HG03575 (cell line): ENCODE data around the gene ZNF217.
"Not testable (repeated sequence)": the region's sequence is repeated elsewhere in the genome, so short reads cannot be mapped to it uniquely, and the experiment has no call there.

Experiments
- ATAC-seq: cut with Tn5 transposase; IDR thresholded peaks from one replicate; pipeline ENCODE4 v1.9.1; 2021; ENCODE audit not compliant: unreplicated experiment, insufficient number of reproducible peaks, low FRiP score; ENCODE audit errors: extremely low read depth

ZNF217 gene

GRCh38 chr20:53623134-53623453 lies 29.5 kb upstream of the ZNF217 start:
- ATAC-seq, result no peak

GRCh38 chr20:53622247-53623133 lies 28.9 kb upstream of the ZNF217 start:
- no peak for ATAC-seq

GRCh38 chr20:53621482-53622246 lies 28.0 kb upstream of the ZNF217 start:
- ATAC-seq, result no peak

- not testable (repeated sequence) for ATAC-seq
Observed at GRCh38 chr20:53618490-53619000, 24.9 kb upstream of the ZNF217 start.

- no peak for ATAC-seq
Observed at GRCh38 chr20:53617791-53618489, 24.3 kb upstream of the ZNF217 start.

GRCh38 chr20:53616489-53616888 lies 22.9 kb upstream of the ZNF217 start:
- not testable (repeated sequence) for ATAC-seq

- no peak for ATAC-seq
Observed at GRCh38 chr20:53613748-53614147, 20.1 kb upstream of the ZNF217 start.

GRCh38 chr20:53612289-53612688 lies 18.6 kb upstream of the ZNF217 start:
- ATAC-seq, result not testable (repeated sequence)

GRCh38 chr20:53611449-53611894 lies 17.8 kb upstream of the ZNF217 start:
- no peak for ATAC-seq

GRCh38 chr20:53609491-53610445 lies 16.1 kb upstream of the ZNF217 start:
- ATAC-seq, result no peak

- ATAC-seq, result no peak
Observed at GRCh38 chr20:53608456-53609452, 15.1 kb upstream of the ZNF217 start.

GRCh38 chr20:53608071-53608455 lies 14.4 kb upstream of the ZNF217 start:
- no peak for ATAC-seq

- no peak for ATAC-seq
Observed at GRCh38 chr20:53606364-53606985, 12.8 kb upstream of the ZNF217 start.

- not testable (repeated sequence) for ATAC-seq
Observed at GRCh38 chr20:53605401-53605800, 11.8 kb upstream of the ZNF217 start.

GRCh38 chr20:53604846-53605245 lies 11.2 kb upstream of the ZNF217 start:
- ATAC-seq, result not testable (repeated sequence)

- ATAC-seq, result no peak
Observed at GRCh38 chr20:53602661-53603060, 9.0 kb upstream of the ZNF217 start.
